Endometrial microvascular endothelial cells (primary cell): ENCODE data around the gene ITGB5. TPM values are rescaled to one million over a fixed set of nuclear protein-coding genes. Genes with fewer than 3 reads are reported as not detected.
"Not testable (repeated sequence)": the region's sequence is repeated elsewhere in the genome, so short reads cannot be mapped to it uniquely, and the experiment has no call there.

Experiments used
- in situ Hi-C: cut with HindIII; loops from 2 replicates; pipeline ENCODE4 v1.10.0; 2017; ENCODE audit warnings: low sequenced_read_pairs, low pct_unique_long_range_greater_than_20kb; ENCODE audit errors: inconsistent ontology term
- total RNA-seq: library from RNA; depleted of rRNA; stranded (reverse); fragments of >200 nt; gene quantifications from one replicate; pipeline ENCODE4 v1.2.3, GENCODE V29; 2015; ENCODE audit errors: inconsistent ontology term

ITGB5 gene
- total RNA-seq, 1 donor from 2014 or later: 304 TPM

GRCh38 chr3:124800511-124801258 is 86.5 kb downstream of the ITGB5 start:
- in situ Hi-C loops: no loop called here

- in situ Hi-C loops: no loop called here
Observed at GRCh38 chr3:124800076-124800475, 87.1 kb downstream of the ITGB5 start.

- in situ Hi-C loops: no loop called here
Observed at GRCh38 chr3:124799676-124800075, 87.5 kb downstream of the ITGB5 start.

- in situ Hi-C loops: no loop called here
Observed at GRCh38 chr3:124797426-124797945, 89.7 kb downstream of the ITGB5 start.

- in situ Hi-C loops: no loop called here
Observed at GRCh38 chr3:124796477-124796876, 90.7 kb downstream of the ITGB5 start.

- in situ Hi-C loops: no loop called here
Observed at GRCh38 chr3:124793054-124793739, 94.0 kb downstream of the ITGB5 start.

- in situ Hi-C loops: no loop called here
Observed at GRCh38 chr3:124792341-124793040, 94.7 kb downstream of the ITGB5 start.

- in situ Hi-C loops: no loop called here
Observed at GRCh38 chr3:124791639-124792151, 95.5 kb downstream of the ITGB5 start.

- in situ Hi-C loops: no loop called here
Observed at GRCh38 chr3:124791142-124791541, 96.0 kb downstream of the ITGB5 start.

- in situ Hi-C loops: not testable (repeated sequence)
Observed at GRCh38 chr3:124789103-124789502, 98.1 kb downstream of the ITGB5 start.

GRCh38 chr3:124788254-124788745 is 98.9 kb downstream of the ITGB5 start:
- in situ Hi-C loops: no loop called here

GRCh38 chr3:124787476-124788195 is 99.5 kb downstream of the ITGB5 start:
- in situ Hi-C loops: no loop called here

- in situ Hi-C loops: no loop called here
Observed at GRCh38 chr3:124786511-124787241, 100.5 kb downstream of the ITGB5 start.

- in situ Hi-C loops: no loop called here
Observed at GRCh38 chr3:124785973-124786372, 101.2 kb downstream of the ITGB5 start.

GRCh38 chr3:124784686-124785382 is 102.3 kb downstream of the ITGB5 start:
- in situ Hi-C loops: no loop called here

GRCh38 chr3:124783696-124784095 is 103.5 kb downstream of the ITGB5 start:
- in situ Hi-C loops: no loop called here

- in situ Hi-C loops: not testable (repeated sequence)
Observed at GRCh38 chr3:124782377-124782712, 104.8 kb downstream of the ITGB5 start.
